HTERT RPE-1 (cell line): ENCODE data around the gene LGALS1.

ENCODE experiments used
- in situ Hi-C: fragments of 300-500 bp; cut with MboI; formaldehyde crosslinking; loops from 4 replicates; pipeline ENCODE4 v1.14.3; 2020; ENCODE audit warnings: low sequenced_read_pairs

LGALS1 gene

GRCh38 chr22:37674951-37675929 lies at the start of gene LGALS1:
Gene LGALS1, plus strand, starts transcription at chr22:37675636. Its CDS starts 67 bp downstream, at chr22:37675703.
- in situ Hi-C loops = no loop called here

- in situ Hi-C loops = no loop called here
Observed at GRCh38 chr22:37625737-37626136, 49.7 kb upstream of the LGALS1 start.

- in situ Hi-C loops = no loop called here
Observed at GRCh38 chr22:37626144-37626543, 49.3 kb upstream of the LGALS1 start.

- in situ Hi-C loops = no loop called here
Observed at GRCh38 chr22:37626556-37627075, 48.8 kb upstream of the LGALS1 start.

GRCh38 chr22:37627121-37627520 lies 48.3 kb upstream of the LGALS1 start:
- in situ Hi-C loops = no loop called here

GRCh38 chr22:37627545-37627944 lies 47.9 kb upstream of the LGALS1 start:
- in situ Hi-C loops = no loop called here

GRCh38 chr22:37628830-37629229 lies 46.6 kb upstream of the LGALS1 start:
- in situ Hi-C loops = no loop called here

- in situ Hi-C loops = no loop called here
Observed at GRCh38 chr22:37629928-37630327, 45.5 kb upstream of the LGALS1 start.

- in situ Hi-C loops = no loop called here
Observed at GRCh38 chr22:37630839-37631435, 44.5 kb upstream of the LGALS1 start.

- in situ Hi-C loops = no loop called here
Observed at GRCh38 chr22:37631448-37632173, 43.8 kb upstream of the LGALS1 start.

- in situ Hi-C loops = no loop called here
Observed at GRCh38 chr22:37632174-37633088, 43.0 kb upstream of the LGALS1 start.

GRCh38 chr22:37633089-37633624 lies 42.3 kb upstream of the LGALS1 start:
- in situ Hi-C loops = no loop called here

- in situ Hi-C loops = no loop called here
Observed at GRCh38 chr22:37633625-37634416, 41.6 kb upstream of the LGALS1 start.

- in situ Hi-C loops = no loop called here
Observed at GRCh38 chr22:37634417-37634924, 41.0 kb upstream of the LGALS1 start.

GRCh38 chr22:37635157-37635556 lies 40.3 kb upstream of the LGALS1 start:
- in situ Hi-C loops = no loop called here

- in situ Hi-C loops = no loop called here
Observed at GRCh38 chr22:37636186-37636948, 39.1 kb upstream of the LGALS1 start.

- in situ Hi-C loops = no loop called here
Observed at GRCh38 chr22:37636949-37637273, 38.5 kb upstream of the LGALS1 start.

- in situ Hi-C loops = no loop called here
Observed at GRCh38 chr22:37638391-37639069, 36.9 kb upstream of the LGALS1 start.
